HG03175 (cell line): Measurements from ENCODE around the gene SESTD1.
"Not testable (repeated sequence)": the region's sequence is repeated elsewhere in the genome, so short reads cannot be mapped to it uniquely, and the experiment has no call there.

ENCODE experiments used
- ATAC-seq: cut with Tn5 transposase; IDR thresholded peaks from one replicate; pipeline ENCODE4 v1.9.1; 2021; ENCODE audit warnings: mild to moderate bottlenecking, moderate library complexity; ENCODE audit not compliant: unreplicated experiment

SESTD1 gene

DNA sequence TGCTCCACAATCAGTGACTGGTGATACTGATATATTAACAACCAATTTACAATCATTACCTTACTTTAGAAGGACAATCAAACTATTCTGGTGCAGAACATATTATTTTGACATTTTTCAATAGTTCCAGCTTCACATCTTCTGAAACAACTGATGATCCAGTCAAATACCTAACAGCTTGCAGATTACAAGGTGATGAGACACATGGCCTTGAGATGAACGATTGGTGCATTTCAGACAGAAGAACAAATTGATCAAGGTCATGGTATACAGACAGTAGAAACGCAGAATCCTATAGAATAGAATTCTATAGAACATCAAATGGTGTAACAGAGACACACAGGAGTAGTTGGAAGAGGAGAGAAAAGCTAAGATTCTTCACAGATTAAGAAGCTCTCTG lies 24.8 kb downstream of the SESTD1 start:
- ATAC-seq: no peak

DNA sequence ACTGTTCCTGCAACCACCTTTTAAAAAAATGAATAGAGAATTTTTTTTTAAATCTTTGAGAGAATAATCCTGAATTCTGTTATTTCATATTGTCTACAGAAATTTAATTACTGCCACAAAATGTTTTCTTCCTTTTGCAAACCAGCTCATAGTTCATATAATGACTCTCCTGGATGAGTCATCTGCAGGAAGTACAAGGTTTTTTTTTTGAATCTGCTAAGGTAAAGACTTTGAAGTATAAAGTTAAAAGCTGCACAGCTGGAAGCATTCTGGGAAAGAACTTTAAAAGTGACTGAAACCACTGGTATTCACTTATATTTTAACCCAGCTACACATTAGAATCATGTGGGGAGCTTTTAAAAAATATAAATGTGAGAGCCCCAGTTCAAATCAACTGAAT lies 25.4 kb downstream of the SESTD1 start:
- no peak for ATAC-seq

DNA sequence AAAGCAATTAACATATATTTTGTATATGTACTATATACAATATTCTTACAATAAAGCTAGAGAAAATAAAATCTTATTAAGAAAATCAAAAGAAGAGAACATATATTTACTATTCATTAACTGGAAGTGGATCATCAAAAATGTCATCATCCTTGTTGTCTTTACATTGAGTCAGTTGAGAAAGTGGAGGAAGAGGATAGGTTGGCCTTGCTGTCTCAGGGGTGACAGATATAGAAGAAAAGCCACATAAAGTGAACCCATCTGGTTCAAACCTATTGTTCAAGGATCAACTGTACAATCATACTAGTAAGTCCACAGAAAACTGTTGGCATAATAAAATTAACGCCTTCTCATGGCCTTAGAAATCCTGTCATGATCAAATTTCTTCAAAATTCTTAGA lies 26.6 kb downstream of the SESTD1 start:
- no peak for ATAC-seq

DNA sequence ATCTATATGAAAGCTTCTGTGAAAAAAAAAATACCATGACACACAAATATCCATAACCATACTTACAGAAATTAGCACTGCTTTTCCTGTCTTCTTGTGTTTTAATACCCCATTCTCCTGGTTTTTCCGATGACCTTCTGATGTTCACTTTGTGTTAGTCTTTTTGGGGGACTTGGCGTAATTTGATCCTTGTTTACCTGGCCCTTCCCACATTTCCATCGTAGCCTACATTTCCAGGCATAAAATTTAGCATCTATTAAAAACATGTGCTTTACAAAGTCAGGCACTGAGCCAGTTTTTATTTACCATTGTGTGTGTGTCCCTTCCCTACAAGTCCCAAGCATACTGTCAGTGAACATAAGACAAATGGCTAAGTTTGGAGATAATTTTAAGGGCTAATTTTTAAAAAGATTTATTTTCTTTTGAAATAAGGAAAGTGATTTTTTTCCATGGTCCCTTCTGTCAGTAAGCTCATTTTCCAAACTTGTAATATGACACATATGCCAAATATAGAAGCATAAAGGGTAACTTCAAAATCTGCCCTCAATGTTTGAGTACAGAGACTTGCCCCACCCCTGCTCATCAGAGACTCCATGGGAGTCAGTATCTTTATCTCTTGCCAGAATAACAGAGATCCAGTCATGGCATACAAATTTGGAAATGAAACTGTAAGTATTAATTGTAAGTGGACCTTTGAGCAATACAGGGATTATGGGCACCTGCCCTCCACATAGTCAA lies 27.3 kb downstream of the SESTD1 start:
- ATAC-seq: no peak

DNA sequence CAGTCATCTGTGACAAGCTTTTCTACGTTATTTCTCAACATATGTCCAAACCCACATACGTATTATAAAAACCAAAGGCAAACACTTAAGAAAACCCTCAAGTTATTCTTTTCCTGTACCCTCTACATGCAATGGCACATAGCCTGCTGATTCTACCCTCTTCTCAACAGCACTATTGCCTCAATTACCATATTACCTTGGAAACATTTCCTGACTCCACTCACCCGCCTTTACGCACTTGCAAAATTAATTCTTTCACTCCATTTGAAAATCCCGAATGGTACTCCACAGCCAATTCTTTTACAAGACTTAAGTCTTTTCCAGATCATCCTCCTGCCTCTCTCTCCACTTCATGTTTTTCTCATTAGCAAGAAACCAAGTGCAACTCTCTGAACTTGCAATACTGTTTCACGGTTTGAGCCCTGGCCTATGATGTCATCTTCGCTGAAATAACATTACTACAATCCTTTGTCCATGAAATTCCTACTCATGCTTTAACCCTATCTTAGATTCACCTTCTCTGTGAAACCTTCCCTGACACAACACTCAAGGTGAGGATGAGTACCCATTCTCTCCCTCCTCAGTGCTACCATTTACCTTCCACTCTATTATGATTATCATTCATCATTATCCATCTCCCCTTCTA lies 29.0 kb downstream of the SESTD1 start:
- ATAC-seq: no peak

DNA sequence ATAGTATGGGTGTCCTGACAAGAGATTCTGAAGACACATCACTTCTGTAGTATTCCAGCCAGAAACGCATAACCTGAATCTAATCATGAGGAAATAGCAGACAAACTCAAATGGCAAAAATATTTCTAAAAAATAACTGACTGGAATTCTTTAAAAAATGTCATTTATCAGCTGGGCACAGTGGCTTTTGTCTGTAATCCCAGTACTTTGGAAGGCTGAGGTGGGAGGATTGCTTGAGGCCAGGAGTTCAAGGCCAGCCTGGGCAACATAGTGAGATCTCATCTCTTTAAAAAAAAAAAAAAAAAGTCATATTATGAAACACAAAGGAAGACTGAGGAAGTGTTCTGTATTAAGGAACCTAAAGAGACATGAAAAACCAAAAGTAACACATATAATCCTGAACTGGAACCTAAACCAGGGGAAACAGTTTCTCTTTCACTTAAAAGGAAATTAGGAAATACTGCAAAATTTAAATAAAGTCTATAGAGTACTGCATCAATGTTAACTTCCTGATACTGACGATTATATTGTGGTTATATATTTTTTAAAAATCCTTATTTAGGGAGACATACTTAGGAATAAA lies 29.9 kb downstream of the SESTD1 start:
- no peak for ATAC-seq

DNA sequence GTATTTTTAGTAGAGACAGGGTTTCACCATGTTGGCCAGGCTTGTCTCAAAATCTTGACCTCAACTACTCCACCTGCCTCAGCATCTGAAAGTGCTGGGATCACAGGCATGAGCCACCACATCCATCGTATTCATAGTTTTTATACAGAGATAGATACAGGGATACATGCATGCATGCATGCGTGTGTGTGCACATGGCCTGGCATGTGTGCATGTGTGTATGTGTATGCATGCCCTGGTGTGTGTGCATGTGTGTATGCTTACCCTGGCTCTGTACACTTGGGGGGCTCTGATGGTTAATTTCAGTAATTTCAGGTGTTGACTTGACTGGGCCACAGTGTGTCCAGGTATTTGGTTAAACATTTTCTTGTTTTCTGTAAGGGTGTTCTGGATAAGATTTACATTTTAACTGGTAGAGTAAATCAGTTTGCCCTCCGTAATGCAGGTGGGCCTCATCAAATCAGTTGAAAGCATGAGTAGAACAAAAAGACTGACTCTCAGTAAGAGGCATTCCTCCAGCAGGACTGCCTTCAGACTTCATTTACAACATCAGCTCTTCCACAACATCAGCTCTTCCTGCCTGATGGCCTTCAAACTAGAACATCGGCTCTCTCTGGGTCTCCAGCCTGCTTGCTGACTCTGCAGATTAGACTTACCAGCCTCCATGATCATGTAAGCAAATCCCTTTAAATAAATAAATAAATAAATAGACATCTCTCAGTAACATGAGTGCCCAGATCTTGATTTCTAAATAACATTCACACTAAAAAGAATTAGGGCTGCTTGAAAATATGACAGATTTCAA lies 30.8 kb downstream of the SESTD1 start:
- no peak for ATAC-seq

DNA sequence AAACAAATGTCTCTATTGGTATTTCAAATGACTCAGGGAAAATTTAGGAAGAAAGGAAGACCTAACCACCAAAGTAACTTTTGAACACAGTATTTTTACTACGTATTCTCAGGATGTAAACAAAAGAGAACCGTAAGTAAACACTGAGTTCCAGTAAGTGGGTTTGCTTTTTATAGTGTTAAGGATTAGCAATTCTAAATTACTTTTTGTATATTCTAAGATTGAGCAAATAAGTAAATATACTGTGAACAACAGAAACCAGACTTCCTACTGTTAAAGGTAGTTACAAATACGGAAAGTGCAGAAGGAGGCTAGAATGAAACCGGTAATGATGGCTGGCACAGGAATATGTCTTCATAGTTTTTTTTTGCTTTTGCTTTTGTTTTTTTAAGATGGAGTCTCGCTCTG lies 31.5 kb downstream of the SESTD1 start:
- ATAC-seq: no peak

DNA sequence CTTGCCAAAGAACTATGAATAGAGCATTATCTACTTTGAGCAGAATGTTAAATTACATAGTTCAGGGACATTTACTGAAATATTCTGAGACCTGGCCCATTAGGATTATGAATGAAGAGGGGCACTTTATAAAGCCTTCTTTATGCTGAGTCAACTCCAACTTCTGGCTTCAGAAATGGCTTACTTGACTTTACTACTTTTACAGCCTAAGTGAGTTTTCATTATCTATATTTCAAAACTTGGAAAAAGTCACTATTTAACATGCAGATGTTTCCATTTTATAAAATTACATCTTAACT lies 37.7 kb downstream of the SESTD1 start:
- no peak for ATAC-seq

DNA sequence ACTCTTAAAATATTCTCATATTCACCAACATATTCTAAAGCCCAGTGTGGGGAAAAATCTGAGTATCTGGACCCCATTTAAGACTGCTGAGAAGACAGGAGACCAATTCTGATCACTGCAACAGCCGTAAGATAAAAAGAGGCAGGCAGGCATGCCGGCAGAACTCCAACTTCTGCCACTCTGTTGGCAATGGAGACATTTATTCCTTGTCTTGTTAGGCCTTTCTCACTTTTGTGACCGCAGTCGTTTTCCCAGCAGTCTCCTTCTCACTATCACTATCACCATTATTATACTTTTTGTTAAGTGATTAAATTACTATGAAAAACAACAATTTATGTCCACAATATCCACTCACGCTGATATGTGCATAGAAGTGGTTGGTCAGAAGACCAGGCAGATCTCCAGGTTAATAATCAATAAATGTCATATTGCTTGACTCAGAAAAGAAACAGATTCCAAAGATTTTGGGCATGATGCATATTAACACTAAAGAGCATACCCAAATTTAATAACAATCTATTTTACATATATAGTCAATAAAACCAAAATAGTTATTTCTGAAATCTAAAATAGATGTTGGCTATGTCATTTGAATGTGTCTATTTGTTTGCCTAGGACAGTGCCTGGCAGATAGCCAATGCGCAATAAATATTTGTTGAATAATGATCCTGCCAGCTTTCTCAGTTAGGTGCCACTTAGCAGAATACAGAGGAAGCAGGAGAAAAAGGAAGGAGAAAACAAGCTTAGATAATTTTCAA lies 38.2 kb downstream of the SESTD1 start:
- no peak for ATAC-seq

DNA sequence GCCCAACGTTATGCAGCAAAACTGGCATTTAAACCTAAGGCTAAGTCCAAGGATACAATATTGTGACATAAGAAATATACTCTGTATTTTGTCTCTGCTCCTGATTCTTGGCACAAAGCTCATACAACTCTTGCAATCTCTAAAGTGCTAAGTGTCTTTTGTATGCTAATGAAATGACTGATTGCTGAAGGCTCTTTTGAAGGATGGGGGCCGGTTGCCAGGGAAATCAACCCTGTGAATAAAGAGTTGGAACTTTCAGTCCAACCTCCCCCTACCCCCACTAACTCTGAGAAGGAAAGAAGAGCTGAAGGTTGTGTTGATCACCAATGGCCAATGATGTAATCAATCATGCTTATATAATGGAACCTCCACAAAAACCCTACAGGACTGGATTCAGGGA lies 40.3 kb downstream of the SESTD1 start:
- no peak for ATAC-seq

DNA sequence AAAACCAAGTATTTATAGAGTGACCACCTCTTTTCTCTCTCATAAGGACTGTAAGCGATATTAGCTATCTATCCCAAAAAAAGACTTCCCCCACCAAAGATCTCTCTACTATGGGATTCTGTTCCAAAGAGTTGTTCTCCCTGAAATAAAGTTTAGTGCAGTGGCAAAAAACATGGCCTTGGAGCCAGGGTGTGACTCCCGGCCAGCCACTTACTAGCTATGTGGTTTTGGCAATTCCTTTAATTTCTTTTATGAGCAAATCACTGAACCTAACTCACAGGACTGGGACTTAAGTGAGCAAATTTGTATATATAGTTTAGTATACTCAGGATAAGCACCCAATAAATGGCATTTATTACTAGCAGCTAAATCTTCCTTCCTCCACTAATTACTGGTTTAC lies 42.6 kb downstream of the SESTD1 start:
- no peak for ATAC-seq

DNA sequence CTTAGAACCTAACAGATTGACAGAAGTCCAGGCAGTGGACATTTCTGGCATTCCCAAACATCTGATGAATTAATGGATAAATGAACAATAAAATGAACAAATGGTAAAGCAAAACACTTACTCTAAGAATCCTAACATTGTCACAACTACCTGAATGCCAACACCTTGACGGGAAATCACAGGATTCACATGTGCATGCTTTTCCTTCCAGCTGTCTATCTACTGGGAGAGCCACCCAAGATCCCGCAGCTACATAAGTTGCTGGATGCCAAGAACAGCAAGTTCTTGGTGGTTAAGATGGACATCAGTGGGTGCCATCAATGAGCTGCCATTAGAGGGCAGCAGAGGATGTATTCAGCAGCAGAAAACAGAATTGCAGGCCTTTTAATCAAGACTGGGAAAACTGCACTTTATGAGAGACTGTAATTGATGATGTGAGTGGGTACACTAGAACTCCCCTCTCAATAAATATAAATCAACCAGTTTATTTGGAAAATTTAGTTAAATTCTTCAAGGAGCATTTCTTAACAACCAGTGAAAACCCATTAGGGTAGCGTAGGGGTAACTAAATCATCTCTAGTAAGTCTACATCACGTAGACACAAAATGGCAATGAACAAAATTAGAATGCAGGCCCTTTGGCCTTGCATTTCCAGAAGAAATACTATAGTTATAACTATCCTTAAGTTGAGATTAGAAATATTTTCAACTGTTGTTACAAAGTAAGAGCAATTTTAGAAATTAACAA lies 45.6 kb downstream of the SESTD1 start:
- peak; percentile 94 for ATAC-seq

DNA sequence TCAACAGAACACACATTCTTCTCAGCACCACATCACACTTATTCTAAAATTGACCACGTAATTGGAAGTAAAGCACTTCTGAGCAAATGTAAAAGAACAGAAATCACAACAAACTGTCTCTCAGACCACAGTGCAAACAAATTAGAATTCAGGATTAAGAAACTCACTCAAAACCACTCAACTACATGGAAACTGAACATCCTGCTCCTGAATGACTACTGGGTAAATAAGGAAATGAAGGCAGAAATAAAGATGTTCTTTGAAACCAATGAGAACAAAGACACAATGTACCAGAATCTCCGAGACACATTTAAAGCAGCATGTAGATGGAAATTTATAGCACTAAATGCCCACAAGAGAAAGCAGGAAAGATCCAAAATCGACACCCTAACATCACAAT lies 50.0 kb downstream of the SESTD1 start:
- not testable (repeated sequence) for ATAC-seq

DNA sequence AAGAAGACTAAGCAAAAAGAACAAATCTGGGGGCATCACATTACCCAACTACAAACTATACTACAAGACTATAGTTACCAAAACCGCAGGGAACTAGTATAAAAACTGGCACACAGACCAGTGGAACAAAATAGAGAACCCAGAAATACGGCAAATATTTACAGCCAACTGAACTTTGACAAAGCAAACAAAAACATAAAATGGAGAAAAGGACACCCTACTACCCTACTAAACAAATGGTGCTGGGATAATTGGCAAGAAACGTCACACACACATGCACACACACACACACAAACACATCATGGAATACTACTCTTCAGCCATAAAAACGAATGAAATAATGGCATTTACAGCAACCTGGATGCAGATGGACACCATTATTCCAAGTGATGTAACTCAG lies 53.3 kb downstream of the SESTD1 start:
- ATAC-seq: no peak

DNA sequence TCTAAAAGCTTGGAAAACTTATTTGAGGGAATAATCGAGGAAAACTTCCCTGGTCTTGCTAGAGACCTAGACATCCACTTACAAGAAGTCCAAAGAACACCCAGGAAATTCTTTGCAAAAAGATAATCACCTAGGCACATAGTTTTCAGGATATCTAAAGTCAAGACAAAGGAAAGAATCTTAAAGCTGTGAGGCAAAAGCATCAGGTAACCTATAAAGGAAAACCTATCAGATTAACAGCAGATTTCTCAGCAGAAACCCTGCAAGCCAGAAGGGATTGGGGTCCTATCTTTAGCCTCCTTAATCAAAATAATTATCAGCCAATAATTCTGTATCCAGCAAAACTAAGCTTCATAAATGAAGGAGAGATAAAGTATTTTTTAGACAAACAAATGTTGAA lies 56.4 kb downstream of the SESTD1 start:
- ATAC-seq: not testable (repeated sequence)

DNA sequence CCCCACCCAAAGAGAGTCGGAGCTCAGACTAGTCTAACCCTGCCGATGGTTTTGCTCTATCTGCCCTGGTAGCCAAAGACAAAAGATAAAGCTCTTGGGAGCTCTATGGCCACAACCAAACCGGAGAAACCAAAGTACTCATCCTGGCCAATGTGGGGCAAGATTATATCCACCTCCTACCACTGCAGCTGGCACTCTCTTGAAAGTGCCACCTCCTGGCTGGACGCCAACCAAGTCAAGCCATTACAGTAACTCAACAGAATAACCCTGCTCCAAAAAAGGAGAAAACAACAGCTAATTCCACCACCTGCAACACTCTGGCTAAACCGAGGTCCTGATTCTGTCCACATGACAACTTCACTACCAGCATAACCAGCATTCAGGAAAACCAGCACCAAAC lies 57.6 kb downstream of the SESTD1 start:
- no peak for ATAC-seq

DNA sequence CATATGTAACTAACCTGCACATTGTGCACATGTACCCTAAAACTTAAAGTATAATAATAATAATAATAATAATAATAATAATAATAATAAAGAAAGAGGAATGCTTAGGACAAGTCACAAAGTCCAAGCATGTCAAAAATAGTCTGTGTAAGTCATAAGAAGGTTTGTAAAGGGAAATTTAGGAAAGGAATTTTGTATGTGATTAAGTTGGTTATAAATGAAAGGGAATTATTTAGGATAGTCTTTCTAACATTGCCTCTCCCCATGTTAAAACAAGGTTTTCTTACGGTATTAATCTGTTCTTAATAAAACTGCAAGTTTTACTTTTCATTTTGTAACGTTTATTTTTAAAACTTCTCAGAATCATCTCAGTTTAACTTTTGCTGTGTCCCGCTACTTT lies 62.8 kb downstream of the SESTD1 start:
- no peak for ATAC-seq

DNA sequence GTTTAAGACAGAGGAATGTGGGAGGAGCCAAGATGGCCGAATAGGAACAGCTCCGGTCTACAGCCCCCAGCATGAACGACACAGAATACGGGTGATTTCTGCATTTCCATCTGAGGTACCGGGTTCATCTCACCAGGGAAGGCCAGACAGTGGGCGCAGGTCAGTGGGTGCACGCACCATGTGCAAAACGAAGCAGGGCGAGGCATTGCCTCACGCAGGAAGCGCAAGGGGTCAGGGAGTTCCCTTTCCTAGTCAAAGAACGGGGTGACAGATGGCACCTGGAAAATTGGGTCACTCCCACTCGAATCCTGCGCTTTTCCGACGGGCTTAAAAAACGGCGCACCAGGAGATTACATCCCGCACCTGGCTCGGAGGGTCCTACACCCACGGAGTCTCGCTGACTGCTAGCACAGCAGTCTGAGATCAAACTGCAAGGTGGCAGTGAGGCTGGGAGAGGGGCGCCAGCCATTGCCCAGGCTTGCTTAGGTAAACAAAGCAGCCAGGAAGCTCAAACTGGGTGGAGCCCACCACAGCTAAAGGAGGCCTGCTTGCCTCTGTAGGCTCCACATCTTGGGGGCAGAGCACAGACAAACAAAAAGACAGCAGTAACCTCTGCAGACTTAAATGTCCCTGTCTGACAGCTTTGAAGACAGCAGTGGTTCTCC lies 68.6 kb downstream of the SESTD1 start:
- not testable (repeated sequence) for ATAC-seq

DNA sequence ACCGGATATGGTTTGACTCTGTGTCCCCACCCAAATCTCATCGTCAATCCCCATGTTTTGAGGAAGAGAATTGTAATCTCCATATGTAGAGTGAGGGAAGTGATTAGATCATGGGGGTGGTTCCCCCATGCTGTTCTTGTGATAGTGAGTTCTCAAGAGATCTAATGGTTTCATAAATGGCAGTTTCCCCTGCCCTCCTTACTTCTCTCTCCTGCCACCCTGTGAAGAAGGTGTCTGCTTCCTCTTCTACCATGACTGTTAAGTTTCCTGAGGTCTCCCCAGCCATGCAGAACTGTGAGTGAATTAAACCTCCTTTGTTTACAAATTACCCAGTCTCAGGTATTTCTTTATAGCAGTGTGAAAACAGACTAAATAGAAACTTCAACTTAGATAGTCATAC lies 69.5 kb downstream of the SESTD1 start:
- no peak for ATAC-seq
